ENCODE results near the gene DDRGK1.

The DDRGK1 gene

GRCh38 chr20:3204124-3204794, at the start of gene DDRGK1:
Gene DDRGK1 (minus strand): TSS chr20:3204682. CDS start chr20:3204627, 55 bp downstream.
- DNase-seq, result peak; percentile 94

DNA sequence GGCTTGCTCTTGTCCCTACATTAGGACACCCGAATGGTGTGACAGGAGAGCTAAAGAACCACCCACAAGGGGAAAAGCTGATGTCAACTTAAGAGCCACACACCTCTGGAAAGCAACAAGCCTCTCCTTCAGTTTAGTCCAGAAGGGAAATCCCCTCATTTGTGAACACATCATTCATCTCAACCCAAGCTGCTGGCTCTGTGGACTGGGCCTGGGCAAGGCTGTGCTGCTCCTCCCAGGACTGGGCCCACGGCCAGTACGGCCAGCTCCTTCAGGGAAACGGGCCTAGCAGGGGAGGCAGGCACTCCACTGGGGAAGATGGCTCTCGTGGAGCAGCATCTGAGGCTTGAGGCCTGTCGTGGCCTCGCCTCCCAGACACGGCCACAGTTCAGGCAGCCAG, 47.3 kb upstream of the DDRGK1 start:
- DNase-seq, result no peak

- DNase-seq, result no peak
Observed at GRCh38 chr20:3250091-3250504, 45.6 kb upstream of the DDRGK1 start.

DNA sequence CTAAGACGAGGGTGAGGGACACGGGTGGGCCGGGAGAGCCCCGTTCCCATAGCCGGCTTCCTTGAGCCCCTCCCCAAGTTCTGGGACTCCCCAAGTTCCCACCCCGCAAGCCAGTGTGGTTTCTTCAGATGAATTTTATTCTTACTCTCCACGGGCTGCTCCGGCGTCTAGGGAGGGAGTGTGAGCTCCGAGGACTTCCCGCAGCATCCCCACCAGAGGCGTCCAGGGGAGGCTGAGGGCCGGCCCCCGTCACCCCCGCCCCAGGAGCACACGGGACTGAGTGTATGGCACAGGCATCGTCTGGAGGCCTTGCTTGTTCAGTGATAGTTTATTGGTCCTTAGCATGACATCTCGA, 44.5 kb upstream of the DDRGK1 start:
- no peak for DNase-seq

DNA sequence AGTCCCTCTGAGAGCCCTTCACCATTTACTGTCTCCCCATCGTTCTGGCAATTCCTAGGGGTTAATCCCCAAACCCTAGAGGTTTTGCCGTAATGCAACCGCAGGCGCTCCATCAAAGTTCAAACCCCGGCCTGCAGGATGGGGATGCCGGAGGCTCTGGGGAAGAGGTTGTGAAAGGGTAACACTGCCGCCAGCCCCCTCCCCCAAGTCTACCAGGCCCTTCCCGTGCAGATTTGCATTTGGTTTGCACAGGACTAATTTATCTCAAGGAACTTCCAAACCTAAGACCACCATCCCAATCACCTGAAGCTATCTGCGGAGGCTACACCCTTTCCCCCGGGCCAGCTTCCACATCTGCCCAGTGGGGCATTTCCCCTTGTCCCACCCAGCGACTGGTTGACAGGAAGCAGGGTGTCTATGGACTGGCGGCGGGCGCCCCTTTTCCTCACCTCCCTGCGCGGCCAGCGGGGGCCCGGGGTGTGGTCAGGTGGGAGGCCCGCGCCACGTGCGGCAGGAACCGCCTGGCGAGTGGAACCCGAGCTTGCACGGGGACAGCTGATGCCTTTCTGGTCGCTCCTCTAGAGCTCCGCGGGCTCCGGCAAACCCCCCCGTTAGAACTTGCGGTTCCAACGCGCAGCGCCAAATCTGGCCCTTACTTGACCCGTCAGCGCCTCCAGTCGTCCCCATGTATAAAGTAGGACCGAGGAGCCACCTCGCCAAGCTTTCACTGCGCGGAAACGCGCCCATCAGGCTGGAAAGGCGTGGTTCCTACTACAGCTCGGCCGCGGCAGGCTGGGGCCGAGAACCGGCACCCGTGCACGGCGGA, 43.9 kb upstream of the DDRGK1 start:
- peak; percentile 30 for DNase-seq

DNA sequence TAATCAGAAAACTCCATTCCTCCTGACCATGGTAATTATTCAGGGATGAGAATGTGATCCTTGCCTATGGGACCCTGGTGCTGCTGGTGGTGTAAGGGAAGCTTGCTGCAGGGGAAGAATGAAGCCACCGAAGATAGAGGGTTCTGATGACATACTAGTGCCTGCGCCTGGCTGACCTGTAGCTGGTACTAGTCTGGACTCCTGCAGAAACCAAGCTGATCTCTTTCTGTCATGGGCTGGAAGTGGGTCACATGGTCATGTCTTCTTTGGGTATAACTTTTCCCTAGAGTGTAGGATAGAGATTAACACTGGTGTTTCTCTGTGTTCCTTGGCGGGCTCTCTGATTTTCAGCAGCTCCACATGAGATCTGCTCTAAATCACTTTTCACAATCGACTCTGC, 43.2 kb upstream of the DDRGK1 start:
- DNase-seq, result no peak

DNA sequence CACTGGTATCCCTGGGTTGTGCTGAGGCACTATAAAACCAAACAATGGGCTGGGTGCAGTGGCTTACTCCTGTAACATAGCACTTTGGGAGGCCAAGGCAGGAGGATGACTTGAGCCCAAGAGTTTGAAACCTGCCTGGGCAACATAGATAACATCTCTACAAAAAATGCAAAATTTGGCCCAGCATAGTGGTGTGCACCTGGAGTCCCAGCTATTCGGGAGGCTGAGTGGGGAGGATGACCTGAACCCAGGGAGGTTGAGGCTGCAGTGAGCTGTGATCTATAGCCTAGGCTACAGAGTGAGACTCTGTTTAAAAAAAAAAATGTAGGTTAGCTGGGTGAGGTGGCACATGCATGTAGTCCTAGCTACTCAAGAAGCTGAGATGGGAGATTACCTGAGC, 42.2 kb upstream of the DDRGK1 start:
- no peak for DNase-seq

DNA sequence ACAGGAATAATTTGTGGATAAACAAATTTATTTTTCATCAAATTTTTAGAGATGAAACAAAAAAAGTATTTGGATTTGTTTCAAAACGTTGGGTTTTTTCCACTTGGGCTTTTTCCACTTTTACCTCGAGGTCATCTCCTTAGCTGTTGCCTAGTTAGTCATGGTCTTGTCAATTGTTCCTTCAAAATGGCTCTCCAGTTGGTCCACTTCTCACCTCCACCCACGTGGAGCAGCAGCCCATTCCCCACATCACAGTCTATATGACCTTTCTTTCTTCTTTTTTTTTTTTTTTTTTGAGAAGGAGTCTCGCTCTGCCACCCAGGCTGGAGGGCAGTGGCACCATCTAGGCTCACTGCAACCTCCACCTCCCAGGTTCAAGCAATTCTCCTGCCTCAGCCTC, 41.2 kb upstream of the DDRGK1 start:
- no peak for DNase-seq

GRCh38 chr20:3245156-3245555, 40.7 kb upstream of the DDRGK1 start:
- no peak for DNase-seq

GRCh38 chr20:3244613-3245012, 40.1 kb upstream of the DDRGK1 start:
- DNase-seq, result no peak

GRCh38 chr20:3243718-3244358, 39.4 kb upstream of the DDRGK1 start:
- no peak for DNase-seq

- no peak for DNase-seq
Observed at GRCh38 chr20:3242172-3242692, 37.8 kb upstream of the DDRGK1 start.

DNA sequence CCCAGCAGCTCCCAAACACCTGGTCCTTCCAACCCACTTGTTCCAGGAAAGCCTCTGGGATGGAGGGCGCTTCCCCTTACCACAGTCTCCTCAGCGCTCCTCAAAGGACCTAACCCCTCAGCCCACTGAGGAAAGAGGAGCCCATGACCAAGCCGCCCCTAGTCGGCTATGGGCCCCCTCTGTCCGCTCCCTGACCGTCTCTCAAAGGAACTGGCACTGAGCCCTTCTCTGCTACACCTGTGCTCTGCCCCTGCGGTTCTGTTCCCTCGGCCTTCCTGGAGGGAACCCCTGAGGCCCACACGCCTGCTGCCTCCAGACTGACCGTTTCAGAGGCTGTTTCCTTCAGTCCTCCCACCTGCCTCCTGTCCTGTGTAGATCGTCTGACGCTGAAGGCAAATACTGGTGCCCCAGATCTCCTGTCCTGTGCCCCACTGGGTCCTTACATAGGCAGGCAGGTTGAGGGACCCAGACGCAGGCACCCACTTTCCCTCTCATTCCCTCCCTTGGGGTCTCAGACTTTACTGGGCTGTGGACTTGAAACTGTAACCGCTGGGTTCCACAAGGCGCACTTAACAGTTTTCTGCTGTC, 36.4 kb upstream of the DDRGK1 start:
- DNase-seq, result no peak

DNA sequence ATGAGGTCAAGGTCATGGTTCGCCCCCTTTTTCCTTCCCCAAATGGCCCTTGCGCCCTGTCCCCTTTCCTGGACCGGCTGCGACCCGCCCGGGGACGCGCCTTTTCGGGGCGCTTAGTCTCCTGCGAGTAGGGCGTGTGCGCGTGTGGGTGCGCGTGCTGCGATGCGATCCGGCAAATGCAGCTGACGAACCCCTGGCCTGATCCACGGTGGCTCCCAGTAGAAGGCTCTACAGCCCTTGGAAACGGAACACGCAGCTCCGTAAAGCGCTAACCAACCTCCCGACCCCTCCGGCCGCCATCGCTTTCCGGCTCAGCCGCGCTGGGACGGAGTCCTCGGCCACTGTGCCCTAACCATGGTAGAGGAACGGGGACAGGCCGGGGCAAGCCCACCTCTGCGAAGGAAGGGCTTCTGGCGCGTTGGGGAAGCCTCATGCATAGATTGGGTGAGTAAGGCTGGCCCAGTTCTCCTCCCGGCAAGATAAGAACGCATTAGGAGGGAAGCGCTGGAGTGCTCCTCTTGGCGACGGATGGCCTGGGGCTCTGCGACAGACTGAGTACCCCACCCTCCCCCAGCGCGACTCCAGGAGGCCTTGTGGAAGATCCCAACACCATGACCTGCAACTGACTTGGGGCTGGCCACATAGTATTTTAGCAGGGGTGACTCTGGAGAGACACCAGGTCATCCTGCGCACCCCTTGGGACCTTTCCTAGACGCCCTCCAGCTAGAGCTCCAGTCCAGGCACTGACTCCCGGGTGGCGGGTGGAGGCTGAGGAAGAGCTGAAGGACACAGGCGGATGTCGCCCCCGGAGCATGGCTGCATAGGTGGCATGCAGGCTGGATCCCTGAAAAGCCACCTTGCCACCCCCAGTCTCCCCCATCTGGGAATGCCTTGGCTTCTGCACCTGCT, 35.6 kb upstream of the DDRGK1 start:
- DNase-seq, result no peak

- peak; percentile 43 for DNase-seq
Observed at GRCh38 chr20:3239026-3239866, 34.8 kb upstream of the DDRGK1 start, which contains the start of gene SLC4A11. Gene SLC4A11 (minus strand): TSS chr20:3239190. CDS start chr20:3239137, 53 bp downstream.

DNA sequence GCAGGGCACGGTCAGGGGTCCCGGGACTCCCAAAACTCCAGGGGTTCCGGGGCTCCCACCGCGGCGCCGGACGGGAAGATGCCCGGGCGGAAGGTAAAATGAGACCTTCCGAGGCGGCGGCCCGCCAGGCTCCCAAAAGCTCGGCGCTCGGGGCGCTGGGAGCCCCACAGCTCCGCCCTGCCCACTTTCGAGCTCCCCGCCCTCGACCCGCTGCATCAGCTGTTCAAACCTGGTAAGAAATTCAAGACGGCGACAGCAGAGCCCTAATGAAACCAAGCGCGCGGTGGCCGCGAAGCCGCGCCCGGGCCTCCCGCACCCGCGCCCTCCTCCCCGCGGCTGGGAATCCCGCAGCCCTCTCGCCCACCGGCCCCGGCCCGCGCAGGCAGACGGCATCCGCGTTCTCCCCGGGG, 34.1 kb upstream of the DDRGK1 start:
- DNase-seq, result peak; percentile 61

- DNase-seq, result no peak
Observed at GRCh38 chr20:3237958-3238615, 33.6 kb upstream of the DDRGK1 start.

DNA sequence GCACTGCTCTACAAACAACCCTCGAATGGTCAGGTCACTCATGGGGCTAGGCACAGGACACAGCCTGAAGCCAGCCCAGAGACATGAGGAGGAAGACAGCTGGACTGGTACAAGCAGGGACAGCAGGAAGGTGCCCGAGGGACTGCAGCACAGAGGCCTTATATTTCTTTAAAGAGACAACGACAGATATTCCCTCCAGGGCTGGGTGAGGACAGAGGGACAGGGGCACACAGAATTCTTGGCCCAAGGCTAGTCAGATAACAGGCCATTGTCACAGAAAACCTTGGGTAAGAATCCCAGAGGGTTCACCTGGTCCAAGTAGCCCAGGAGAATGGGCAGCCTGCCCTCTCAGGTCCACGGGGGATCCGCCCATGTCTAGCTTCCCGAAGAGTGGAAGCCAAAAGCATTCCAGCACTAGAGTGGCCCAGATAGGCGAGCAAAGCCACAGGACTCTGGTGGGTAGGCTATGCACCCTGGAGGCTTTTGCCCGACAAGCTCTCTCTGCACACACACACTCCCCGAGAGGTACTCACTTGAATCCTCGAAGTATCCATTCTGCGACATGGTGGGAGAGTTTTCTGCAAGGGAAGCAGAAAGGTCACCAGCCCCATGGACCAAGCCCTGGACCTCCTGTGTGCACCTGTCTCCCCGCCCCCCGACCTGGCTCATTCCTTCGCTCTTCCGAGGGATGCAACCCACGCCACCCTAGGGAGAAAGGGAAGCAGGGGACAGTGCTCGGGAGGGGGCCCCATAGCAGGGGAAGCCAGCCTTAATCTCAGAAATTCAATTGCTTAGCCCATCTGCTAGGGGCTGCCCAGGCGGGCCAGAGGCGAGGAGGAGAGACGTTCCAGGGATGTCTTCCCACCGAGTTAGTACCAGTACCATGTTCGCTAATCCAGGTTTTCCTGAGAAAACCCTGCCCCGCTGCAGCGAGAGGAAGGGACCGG, 32.8 kb upstream of the DDRGK1 start:
- DNase-seq, result no peak

DNA sequence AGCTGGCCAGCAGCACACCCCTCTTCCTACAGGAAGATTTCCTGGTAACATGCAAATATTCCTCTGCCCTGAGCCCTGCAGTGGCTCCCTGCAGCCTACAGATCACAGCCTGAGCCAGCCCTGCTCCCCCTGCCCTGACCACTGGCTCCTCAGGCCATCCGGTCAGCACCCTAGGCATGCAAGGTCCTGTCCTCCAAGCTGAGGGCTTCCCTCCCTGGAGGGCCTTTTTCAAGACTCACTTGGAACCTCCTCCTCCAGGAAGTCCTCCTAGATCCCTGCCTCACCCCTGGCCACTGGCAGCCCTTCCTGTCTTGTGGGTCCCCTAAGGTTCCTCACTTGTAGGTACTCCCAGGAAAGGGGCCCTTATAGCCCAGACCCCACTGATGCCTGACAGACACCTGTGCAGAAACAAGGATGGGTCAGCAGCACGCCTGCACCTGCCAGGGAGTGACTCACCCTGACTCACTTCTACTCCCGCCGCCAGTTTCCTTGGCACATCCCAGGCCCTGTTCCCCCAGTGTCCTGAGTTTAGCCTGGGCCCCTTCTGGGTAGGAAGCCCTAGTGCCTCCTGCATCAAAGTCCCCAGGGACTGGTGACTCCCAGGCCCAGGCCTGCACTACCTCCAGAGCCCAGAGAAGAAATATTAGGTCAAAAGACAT, 31.3 kb upstream of the DDRGK1 start:
- no peak for DNase-seq
